ENCODE measurements around the gene BTBD2. TPM values are rescaled to one million over a fixed set of nuclear protein-coding genes. Genes with fewer than 3 reads are reported as not detected.

BTBD2 gene
- total and polyA plus RNA-seq, 2 of the 8 experiments (the other 6 are each of a cell fraction or from before 2014, with no cell fraction given), result 91.7 to 92.3 TPM

GRCh38 chr19:2022289-2022688 is 6.8 kb upstream of the BTBD2 start:
- no peak overlapping the region for H4K91ac ChIP-seq (replicated peaks; ENCODE audit: insufficient read length, low read length)
- no peak overlapping the region for H2AFZ ChIP-seq (ENCODE audit: low read length)
- CTCF ChIA-PET (ENCODE audit: partially characterized antibody), result interaction anchor here (1.0 to 1.9 kb wide), 5 partner anchors 10 to 125 kb away, joined by 3 to 6 read pairs (median 5); no protein-coding TSS in a partner anchor
- no peak for TF ChIP-seq SIN3A (conservative IDR thresholded peaks at IDR 0.05 in 1 of 2, IDR thresholded peaks at IDR 0.05 in 1 of 2; ENCODE audit: low read depth in 1 of 2, low read length in 2 of 2)
- no peak for TF ChIP-seq KDM5A (IDR thresholded peaks at IDR 0.05; ENCODE audit: low read length)
- no peak for TF ChIP-seq EZH2 (IDR thresholded peaks at IDR 0.05; ENCODE audit: low read depth, low read length, severe bottlenecking)
- TF ChIP-seq TEAD4 (IDR thresholded peaks at IDR 0.05; ENCODE audit: low read depth, low read length), result no peak
- no peak for TF ChIP-seq EP300 (IDR thresholded peaks at IDR 0.05; ENCODE audit: borderline replicate concordance in 1 of 2, low read depth in 2 of 2, low read length in 2 of 2)
- TF ChIP-seq PHF8 (conservative IDR thresholded peaks at IDR 0.05; ENCODE audit: low read depth, low read length), result no peak

More at GRCh38 chr19:2022289-2022688, 6.8 kb upstream of the BTBD2 start:
- Histone ChIP-seq H3K79me1 (ENCODE audit: low read depth, low read length) (no peaks in the 10 kb centered on the region), H4K8ac (ENCODE audit: extremely low read depth, insufficient read depth, low read length) (no peak overlapping the region), H3K23ac (ENCODE audit: insufficient read length) (no peak overlapping the region), H3K9me3 (ENCODE audit: insufficient read depth in 2 of 2, low read depth in 1 of 2, low read length in 1 of 2) (0 out of 4 replicates have a peak, but pooled peaks cover 2 to 3% of the 10 kb centered on the region in 2 experiments), H3K4me2 (ENCODE audit: insufficient read depth in 1 of 2, low read depth in 2 of 2, low read length in 2 of 2) (no peak overlapping the region), H3K18ac (ENCODE audit: extremely low read depth, low read length) (no peak overlapping the region), H3K56ac (replicated peaks; ENCODE audit: insufficient read length, low read depth, low read length) (no peak overlapping the region), H3K4ac (replicated peaks; ENCODE audit: insufficient read length, low read depth, low read length) (no peak overlapping the region), H2BK20ac (ENCODE audit: low read length) (no peak overlapping the region), H3K79me2 (ENCODE audit: control insufficient read depth in 1 of 2, insufficient read depth in 2 of 2, low read length in 2 of 2) (no peaks in the 10 kb centered on the region), H2AK5ac (ENCODE audit: low read depth, low read length) (no peak overlapping the region), H3K14ac (ENCODE audit: insufficient read length) (no peak overlapping the region), H4K20me1 (replicated peaks in 1 of 2; ENCODE audit: control insufficient read depth in 1 of 2, insufficient read depth in 2 of 2, low read length in 2 of 2) (no peaks in the 10 kb centered on the region), H3K27me3 (replicated peaks in 1 of 4; ENCODE audit: control insufficient read depth in 3 of 4, extremely low read depth in 1 of 4, insufficient read depth in 3 of 4, low read length in 3 of 4) (no peaks in the 10 kb centered on the region), H4K5ac (ENCODE audit: insufficient read length, low read depth, low read length) (no peak overlapping the region), H3K36me3 (ENCODE audit: control insufficient read depth in 2 of 4, insufficient read depth in 4 of 4, low read length in 3 of 4) (no peaks in the 10 kb centered on the region), H2BK12ac (ENCODE audit: low read depth, low read length) (no peak overlapping the region), H3K4me1 (replicated peaks in 1 of 4; ENCODE audit: control insufficient read depth in 3 of 4, insufficient read depth in 4 of 4, low read length in 3 of 4) (no peaks in the 10 kb centered on the region), H3K4me3 (ENCODE audit: extremely low read depth in 1 of 4, insufficient read depth in 2 of 4, low read depth in 3 of 4, low read length in 4 of 4) (no peak overlapping the region), H3K9ac (replicated peaks in 1 of 4; ENCODE audit: extremely low read depth in 1 of 4, low read depth in 3 of 4, low read length in 3 of 4) (no peak overlapping the region), H2BK5ac (ENCODE audit: low read depth, low read length) (no peak overlapping the region), H2BK120ac (replicated peaks; ENCODE audit: low read depth, low read length) (no peak overlapping the region), H3K23me2 (ENCODE audit: low read depth, low read length) (no peaks in the 10 kb centered on the region), H3K27ac (ENCODE audit: low read depth, low read length) (no peak overlapping the region), H2BK15ac (ENCODE audit: low read length) (no peak overlapping the region)
- FAIRE-seq (no peak), DNase-seq (ENCODE audit: low read depth in 1 of 2, low spot score in 2 of 2) (no peak)
- 100% methylated on average over 2 of the region's 2 CpGs; no CpG with 5 or more reads in 1 of the 2 experiments for WGBS, 2 experiments (ENCODE audit: extremely low coverage in 1 of 2, insufficient coverage in 1 of 2, insufficient read length in 1 of 2, insufficient replicate concordance in 2 of 2, low coverage in 1 of 2, low lambda C conversion rate in 2 of 2, missing lambda C conversion rate in 1 of 2)
- POLR2A ChIA-PET (ENCODE audit: partially characterized antibody), result interaction anchor here (1.3 to 27.5 kb wide), 3 partner anchors 9 to 29 kb away, joined by 4 to 524 read pairs (median 6); partner anchors contain the start of gene MKNK2
